Measurements from ENCODE around the gene RAB35. TPM values are rescaled to one million over a fixed set of nuclear protein-coding genes. Genes with fewer than 3 reads are reported as not detected.

RAB35 gene
- total and polyA plus RNA-seq, 7 donors, result 17.5 to 43.0 (median 24.6) TPM

GRCh38 chr12:120062976-120063579, 53.5 kb downstream of the RAB35 start:
- 89 to 90% methylated on average over 3 of the region's 3 CpGs for whole genome bisulfite sequencing, 2 donors
- Histone ChIP-seq H3K27ac (no peak overlapping the region), H3K9me3 (no peaks in the 10 kb centered on the region), H3K4me3 (no peak overlapping the region), H3K36me3 (no peaks in the 10 kb centered on the region), H3K27me3 (peaks cover 0 to 4% (median 0%) of the 10 kb centered on the region in 3 donors), H3K4me1 (no peaks in the 10 kb centered on the region)
- DNase-seq, result no peak
- intact Hi-C loops (cut with DNase I), result no loop called here
- TF ChIP-seq EP300 (IDR thresholded peaks at IDR 0.05) (no peak), POLR2A (IDR thresholded peaks at IDR 0.05) (no peak), CTCF (IDR thresholded peaks at IDR 0.05) (no peak), POLR2AphosphoS5 (IDR thresholded peaks at IDR 0.05) (no peak)

GRCh38 chr12:120061575-120062214, 54.9 kb downstream of the RAB35 start:
- intact Hi-C loops (cut with DNase I), result no loop called here
- no peaks in the 10 kb centered on the region for H3K9me3 ChIP-seq
- WGBS, 2 donors, result 93% methylated on average over 10 of the region's 10 CpGs
- no peak overlapping the region for H3K27ac ChIP-seq
- H3K4me1 ChIP-seq, result no peaks in the 10 kb centered on the region
- DNase-seq, result no peak
- H3K36me3 ChIP-seq, result no peaks in the 10 kb centered on the region
- peaks cover 0 to 4% (median 0%) of the 10 kb centered on the region in 3 donors for H3K27me3 ChIP-seq
- H3K4me3 ChIP-seq, result no peak overlapping the region
- TF ChIP-seq POLR2A (IDR thresholded peaks at IDR 0.05), result no peak
- no peak for TF ChIP-seq CTCF (IDR thresholded peaks at IDR 0.05)

- no peaks in the 10 kb centered on the region for H3K9me3 ChIP-seq
- no peak overlapping the region for H3K4me3 ChIP-seq
- intact Hi-C loops (cut with DNase I), result no loop called here
- no peak for DNase-seq
- WGBS, 2 donors, result 68 to 86% methylated on average over 5 of the region's 5 CpGs
- peaks cover 0 to 4% (median 0%) of the 10 kb centered on the region in 3 donors for H3K27me3 ChIP-seq
- no peaks in the 10 kb centered on the region for H3K4me1 ChIP-seq
- H3K27ac ChIP-seq, result no peak overlapping the region
- TF ChIP-seq POLR2A (IDR thresholded peaks at IDR 0.05) (no peak), POLR2AphosphoS5 (IDR thresholded peaks at IDR 0.05) (no peak), CTCF (IDR thresholded peaks at IDR 0.05) (no peak), EP300 (IDR thresholded peaks at IDR 0.05) (no peak)
- H3K36me3 ChIP-seq, result no peaks in the 10 kb centered on the region
These were observed 55.8 kb downstream of the RAB35 start for GRCh38 chr12:120060717-120061116.

GRCh38 chr12:120060196-120060595, 56.4 kb downstream of the RAB35 start:
- no peak overlapping the region for H3K27ac ChIP-seq
- H3K4me1 ChIP-seq, result no peaks in the 10 kb centered on the region
- H3K27me3 ChIP-seq, result peaks cover 0 to 4% (median 0%) of the 10 kb centered on the region in 3 donors
- WGBS, 2 donors, result 22 to 69% methylated on average over 1 of the region's 1 CpG
- H3K9me3 ChIP-seq, result no peaks in the 10 kb centered on the region
- TF ChIP-seq POLR2A (IDR thresholded peaks at IDR 0.05), result no peak
- TF ChIP-seq EP300 (IDR thresholded peaks at IDR 0.05), result no peak
- no peak for TF ChIP-seq POLR2AphosphoS5 (IDR thresholded peaks at IDR 0.05)
- no peak for TF ChIP-seq CTCF (IDR thresholded peaks at IDR 0.05)
- intact Hi-C loops (cut with DNase I), result no loop called here
- DNase-seq, result no peak
- no peaks in the 10 kb centered on the region for H3K36me3 ChIP-seq
- no peak overlapping the region for H3K4me3 ChIP-seq

All from sigmoid colon (tissue), 7 donors.